Stimulated activated effector memory CD8-positive, alpha-beta T cell treated with anti-CD3 and anti-CD28 coated beads, Interleukin-12 subunit alpha, Interleukin-12 subunit beta, amount 100 ng/mL, for 72 hours (primary cell): ENCODE results near the gene SLC12A1.

Experiments used
- ATAC-seq: fragments of 150-1000 bp; cut with Tn5 transposase; 2 replicates; pipeline ENCODE4 v1.10.0; 2021
- DNase-seq, 2 donors: peaks; one replicate each; pipeline ENCODE4 v3.0.0; 2021 to 2022; ENCODE audit warnings: low spot score in 2 of 2
- H3K27ac Mint-ChIP-seq: one replicate; pipeline ENCODE4 v1.8.0; 2022; ENCODE audit warnings: mild to moderate bottlenecking, mixed read lengths
- H3K36me3 Mint-ChIP-seq: one replicate; pipeline ENCODE4 v1.8.0; 2022; ENCODE audit warnings: mild to moderate bottlenecking, mixed read lengths
- H3K4me1 Mint-ChIP-seq: one replicate; pipeline ENCODE4 v1.8.0; 2022; ENCODE audit warnings: mixed read lengths
- H3K4me3 Mint-ChIP-seq: one replicate; pipeline ENCODE4 v1.8.0; 2022; ENCODE audit warnings: mild to moderate bottlenecking, mixed read lengths
- H3K9me3 Mint-ChIP-seq: one replicate; pipeline ENCODE4 v1.8.0; 2022; ENCODE audit warnings: mixed read lengths

The SLC12A1 gene

DNA sequence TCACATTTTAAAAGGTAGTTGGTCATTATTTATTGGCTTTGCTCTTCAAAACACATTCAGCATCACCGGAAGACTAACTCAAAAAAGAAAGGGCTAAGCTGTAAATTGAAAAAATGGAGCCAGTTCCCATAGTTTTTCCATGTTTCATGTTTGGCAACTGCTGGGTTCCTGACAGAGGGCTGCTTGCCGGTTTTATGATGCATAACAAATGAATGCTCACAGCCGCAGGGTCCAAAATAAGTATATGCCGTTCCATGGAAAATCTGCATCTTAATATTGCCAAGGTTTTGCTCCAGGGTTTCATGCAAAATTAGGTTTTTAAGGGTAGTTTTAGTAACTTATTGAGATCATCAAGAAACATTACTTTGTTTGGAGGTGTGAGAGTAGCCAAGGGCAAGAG, 15.8 kb downstream of the SLC12A1 start:
- no peak for DNase-seq

DNA sequence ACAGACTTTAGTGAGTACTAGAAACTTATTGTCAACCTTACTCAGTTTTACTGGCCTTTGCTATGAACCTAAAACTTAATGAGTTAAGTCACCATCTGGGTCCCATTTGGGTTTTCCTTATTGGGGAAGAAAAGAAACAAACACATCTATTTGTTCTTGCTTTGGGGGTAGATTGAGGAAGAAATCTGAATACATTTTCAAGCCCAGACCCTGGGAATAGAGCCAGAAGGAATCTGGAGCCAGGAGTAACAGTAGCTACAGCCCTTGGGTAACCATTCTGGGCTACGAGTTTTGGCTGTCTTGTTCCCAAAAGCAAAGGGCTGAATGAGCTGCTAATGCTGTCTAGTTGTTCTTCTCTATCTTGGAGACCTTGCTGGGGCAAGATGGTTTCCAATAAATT, 16.5 kb downstream of the SLC12A1 start:
- Mint-ChIP-seq H3K36me3 (no peaks in the 10 kb centered on the region), H3K4me3 (no peak overlapping the region), H3K27ac (no peak overlapping the region), H3K4me1 (no peaks in the 10 kb centered on the region), H3K9me3 (no peaks in the 10 kb centered on the region)
- DNase-seq: no peak
- no peak for ATAC-seq

More for the DNA sequence above, 15.8 kb downstream of the SLC12A1 start:
- no peaks in the 10 kb centered on the region for H3K36me3 Mint-ChIP-seq
- no peaks in the 10 kb centered on the region for H3K9me3 Mint-ChIP-seq
- H3K4me3 Mint-ChIP-seq: no peak overlapping the region
- H3K4me1 Mint-ChIP-seq: no peaks in the 10 kb centered on the region
- ATAC-seq: no peak
- no peak overlapping the region for H3K27ac Mint-ChIP-seq

DNA sequence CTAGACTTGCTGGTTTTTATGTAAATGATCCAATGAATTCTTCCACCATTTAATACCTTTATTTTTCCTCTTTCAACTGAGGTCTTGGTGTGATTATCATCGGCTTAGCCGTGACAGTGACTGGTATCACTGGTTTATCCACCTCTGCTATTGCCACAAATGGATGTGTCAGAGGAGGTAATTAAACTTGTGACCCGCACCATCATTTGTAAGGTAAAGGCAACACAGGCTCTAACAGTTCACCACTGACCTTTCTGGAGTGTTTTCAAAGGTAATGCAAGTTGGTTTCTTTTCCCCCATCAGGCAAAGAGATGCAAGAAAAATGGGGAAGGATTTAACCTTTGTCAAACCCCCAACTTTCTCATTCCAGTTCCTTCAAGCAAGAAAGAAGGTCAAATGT, 19.7 kb downstream of the SLC12A1 start:
- ATAC-seq (no peak), DNase-seq (no peak)
- H3K4me3 Mint-ChIP-seq: no peak overlapping the region
- H3K4me1 Mint-ChIP-seq: no peaks in the 10 kb centered on the region
- no peaks in the 10 kb centered on the region for H3K36me3 Mint-ChIP-seq
- no peaks in the 10 kb centered on the region for H3K9me3 Mint-ChIP-seq
- H3K27ac Mint-ChIP-seq: no peak overlapping the region

DNA sequence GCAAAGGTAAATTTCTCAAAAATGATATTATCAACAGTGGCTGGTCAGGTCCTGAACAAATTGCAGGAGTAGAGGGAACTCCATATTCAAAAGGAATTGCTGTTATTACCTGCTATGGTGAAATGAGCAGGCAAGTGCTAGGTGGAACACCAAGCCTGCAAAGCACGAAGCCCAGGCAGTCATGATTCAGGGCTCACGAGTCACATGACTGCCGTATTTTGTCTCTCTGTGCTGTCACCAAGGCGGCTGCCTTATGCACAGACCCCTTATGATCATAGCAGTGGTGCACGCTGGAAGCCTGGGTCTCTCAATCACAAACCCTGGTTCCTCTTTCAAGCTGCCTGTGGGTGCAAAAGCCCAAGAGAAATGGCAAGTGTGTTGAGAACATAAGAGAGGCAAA, 24.4 kb downstream of the SLC12A1 start:
- H3K9me3 Mint-ChIP-seq: no peaks in the 10 kb centered on the region
- no peaks in the 10 kb centered on the region for H3K4me1 Mint-ChIP-seq
- no peak for DNase-seq
- H3K4me3 Mint-ChIP-seq: no peak overlapping the region
- ATAC-seq: no peak
- H3K27ac Mint-ChIP-seq: no peak overlapping the region
- no peaks in the 10 kb centered on the region for H3K36me3 Mint-ChIP-seq

DNA sequence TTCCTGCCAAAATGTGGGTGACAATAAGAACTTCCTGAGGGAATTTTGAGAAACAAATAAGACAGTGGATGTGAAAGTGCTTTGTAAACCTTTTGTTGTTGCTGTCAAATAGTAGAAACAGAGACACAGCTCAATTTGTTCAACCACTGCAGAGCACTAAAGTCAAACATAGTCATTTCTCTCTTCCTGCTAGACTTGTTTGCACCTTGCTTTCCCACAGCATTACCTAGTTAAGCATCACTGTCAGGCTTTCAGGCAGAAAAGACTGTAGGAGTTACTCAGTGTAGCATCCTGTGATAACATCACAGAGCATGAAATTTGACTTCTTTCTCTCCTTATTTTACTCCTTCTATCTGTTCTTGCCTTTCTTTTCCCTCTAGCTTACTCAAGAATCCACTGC, 27.1 kb downstream of the SLC12A1 start:
- DNase-seq: no peak
- Mint-ChIP-seq H3K27ac (no peak overlapping the region), H3K36me3 (no peaks in the 10 kb centered on the region), H3K4me1 (no peaks in the 10 kb centered on the region), H3K9me3 (no peaks in the 10 kb centered on the region), H3K4me3 (no peak overlapping the region)
- ATAC-seq: no peak

DNA sequence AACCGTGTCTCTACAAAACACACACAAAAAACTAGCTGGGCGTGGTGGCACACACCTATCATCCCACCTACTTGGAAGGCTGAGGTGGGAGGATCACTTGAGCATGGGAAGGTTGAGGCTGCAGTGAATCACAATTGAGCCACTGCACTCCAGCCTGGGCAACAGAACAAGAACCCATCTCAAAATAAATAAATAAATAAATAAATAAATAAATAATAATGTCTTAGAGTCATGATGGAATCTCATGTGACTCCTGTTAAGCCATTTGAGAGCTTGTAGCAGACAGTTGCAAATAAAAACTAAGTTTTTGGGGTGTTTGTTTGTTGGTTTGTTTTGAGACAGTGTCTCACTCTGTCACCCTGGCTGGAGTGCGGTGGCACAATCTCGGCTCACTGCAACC, 33.2 kb downstream of the SLC12A1 start:
- ATAC-seq: no peak
- H3K27ac Mint-ChIP-seq: no peak overlapping the region

DNA sequence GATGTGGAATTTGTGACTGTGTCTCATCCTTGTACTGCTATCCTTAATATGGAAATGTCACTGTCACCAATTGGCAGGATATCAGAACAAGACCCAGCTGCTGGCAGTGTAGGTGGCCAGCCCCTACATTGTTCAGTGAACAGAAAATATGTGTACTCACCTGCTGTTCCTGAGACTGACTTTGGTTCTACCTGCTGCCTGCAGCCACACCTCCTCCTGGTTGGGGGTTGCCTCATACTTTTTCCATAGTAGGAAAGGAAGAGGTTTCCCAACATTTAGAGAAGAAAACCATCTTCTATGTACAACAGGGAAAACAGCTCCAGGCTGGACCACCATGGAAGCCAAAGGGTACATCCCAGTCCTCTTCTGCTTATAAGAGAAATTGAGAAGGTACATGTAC, 35.9 kb downstream of the SLC12A1 start:
- Mint-ChIP-seq H3K9me3 (no peaks in the 10 kb centered on the region), H3K4me3 (no peak overlapping the region), H3K27ac (no peak overlapping the region), H3K36me3 (no peaks in the 10 kb centered on the region), H3K4me1 (no peaks in the 10 kb centered on the region)
- DNase-seq (no peak), ATAC-seq (no peak)

More for the DNA sequence above, 33.2 kb downstream of the SLC12A1 start:
- no peaks in the 10 kb centered on the region for H3K9me3 Mint-ChIP-seq
- no peaks in the 10 kb centered on the region for H3K4me1 Mint-ChIP-seq
- no peak for DNase-seq
- H3K36me3 Mint-ChIP-seq: no peaks in the 10 kb centered on the region
- H3K4me3 Mint-ChIP-seq: no peak overlapping the region

DNA sequence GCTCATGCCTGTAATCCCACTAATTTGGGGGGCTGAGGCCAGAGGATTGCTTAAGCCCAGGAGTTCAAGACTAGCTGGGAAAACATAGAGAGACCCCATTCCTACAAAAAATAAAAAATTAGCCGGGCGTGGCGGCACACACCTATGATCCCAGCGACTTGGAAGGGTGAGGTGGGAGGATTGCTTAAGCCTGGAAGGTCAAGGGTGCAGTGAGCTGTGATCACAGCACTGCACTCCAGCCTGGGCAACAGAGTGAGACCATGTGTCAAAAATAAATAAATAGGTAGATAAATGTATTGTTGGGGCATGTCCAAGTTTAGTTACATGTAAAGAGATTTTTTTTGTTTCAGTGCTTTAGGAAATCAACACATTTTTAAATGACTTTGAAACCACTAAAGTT, 36.4 kb downstream of the SLC12A1 start:
- Mint-ChIP-seq H3K36me3 (no peaks in the 10 kb centered on the region), H3K9me3 (no peaks in the 10 kb centered on the region), H3K4me1 (no peaks in the 10 kb centered on the region), H3K27ac (no peak overlapping the region), H3K4me3 (no peak overlapping the region)
- DNase-seq: no peak
- ATAC-seq: no peak

DNA sequence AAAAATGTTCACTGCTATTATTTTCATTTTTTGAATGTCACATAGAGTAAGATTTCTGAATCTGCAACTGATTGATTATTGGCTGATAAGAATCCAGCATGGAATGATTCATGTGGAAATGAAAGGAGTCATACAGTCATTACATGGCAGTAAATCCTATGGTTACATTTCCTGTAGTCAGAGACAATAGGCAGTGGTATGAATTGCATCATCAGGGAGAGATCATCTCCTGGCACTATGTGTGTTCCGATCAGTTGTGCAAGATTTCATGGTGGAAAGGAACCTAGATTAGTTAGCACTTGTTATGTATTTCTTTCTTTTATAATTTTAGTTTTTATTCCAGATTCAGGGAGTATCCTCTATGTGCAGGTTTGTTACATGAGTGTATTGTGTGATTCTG, 38.8 kb downstream of the SLC12A1 start:
- no peak overlapping the region for H3K4me3 Mint-ChIP-seq
- H3K4me1 Mint-ChIP-seq: no peaks in the 10 kb centered on the region
- ATAC-seq: no peak
- no peaks in the 10 kb centered on the region for H3K9me3 Mint-ChIP-seq
- H3K27ac Mint-ChIP-seq: no peak overlapping the region
- H3K36me3 Mint-ChIP-seq: no peaks in the 10 kb centered on the region
- no peak for DNase-seq

DNA sequence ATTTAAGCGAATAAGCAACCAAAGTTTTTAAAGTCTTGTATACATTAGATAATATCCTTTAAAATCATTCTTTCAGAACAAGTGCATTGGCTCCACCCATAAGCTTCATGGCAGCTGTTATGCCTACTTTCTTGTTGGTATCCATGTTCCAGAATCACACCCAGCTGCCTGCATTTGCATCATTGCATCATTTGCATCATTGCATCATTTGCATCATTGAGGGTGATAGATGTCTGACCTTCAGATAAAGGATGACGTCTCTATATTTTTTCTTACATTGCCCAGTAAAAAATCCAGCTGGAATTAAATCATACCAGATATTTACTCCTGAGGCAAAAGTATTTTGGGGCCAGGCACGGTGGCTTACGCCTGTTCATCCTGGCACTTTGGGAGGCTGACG, 42.3 kb downstream of the SLC12A1 start:
- DNase-seq: no peak
- Mint-ChIP-seq H3K4me1 (no peaks in the 10 kb centered on the region), H3K9me3 (no peaks in the 10 kb centered on the region), H3K27ac (no peak overlapping the region), H3K36me3 (no peaks in the 10 kb centered on the region), H3K4me3 (no peak overlapping the region)
- no peak for ATAC-seq

DNA sequence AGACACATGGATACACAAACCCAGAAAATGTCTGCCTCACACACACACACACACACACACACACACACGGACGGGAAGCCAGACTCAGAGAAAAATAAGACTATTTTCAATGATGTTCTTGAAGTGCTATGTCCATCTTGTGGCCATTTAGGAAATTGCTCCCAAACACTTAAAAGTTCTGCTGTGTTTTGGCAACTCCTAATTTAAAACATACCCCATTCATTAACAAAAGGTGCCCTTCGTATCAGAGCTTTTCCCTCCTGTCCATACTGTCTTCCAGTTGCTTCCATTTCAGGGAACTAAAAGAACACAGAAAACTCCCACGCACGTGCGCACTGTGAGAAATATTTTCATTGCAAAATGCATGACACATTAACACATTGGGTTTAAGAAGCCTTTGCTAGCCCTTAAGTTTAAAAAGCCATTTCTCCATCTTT, 44.6 kb downstream of the SLC12A1 start:
- Mint-ChIP-seq H3K4me3 (no peak overlapping the region), H3K4me1 (no peaks in the 10 kb centered on the region), H3K36me3 (no peaks in the 10 kb centered on the region), H3K9me3 (no peaks in the 10 kb centered on the region), H3K27ac (no peak overlapping the region)
- ATAC-seq (no peak), DNase-seq (no peak)

DNA sequence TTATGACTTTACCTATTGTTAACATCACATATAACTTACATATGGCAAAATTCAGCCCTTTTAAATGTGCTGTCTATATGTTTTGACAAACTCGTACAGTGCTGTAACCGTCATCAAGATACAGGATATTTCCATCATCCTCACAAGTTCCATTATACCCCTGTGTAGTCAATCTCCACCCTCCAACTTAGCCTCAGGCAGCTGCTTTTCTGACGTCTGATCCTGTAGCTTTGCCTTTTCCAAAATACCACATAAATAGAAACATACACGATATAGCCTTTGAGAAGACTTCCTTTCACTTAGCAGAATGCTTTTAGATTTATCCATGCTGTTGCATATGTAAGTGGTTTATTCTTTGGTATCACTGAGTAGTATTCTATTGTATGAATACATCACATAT, 47.1 kb downstream of the SLC12A1 start:
- no peak overlapping the region for H3K27ac Mint-ChIP-seq
- H3K9me3 Mint-ChIP-seq: no peaks in the 10 kb centered on the region
- no peaks in the 10 kb centered on the region for H3K4me1 Mint-ChIP-seq
- H3K4me3 Mint-ChIP-seq: no peak overlapping the region
- H3K36me3 Mint-ChIP-seq: no peaks in the 10 kb centered on the region
- no peak for DNase-seq
- no peak for ATAC-seq

DNA sequence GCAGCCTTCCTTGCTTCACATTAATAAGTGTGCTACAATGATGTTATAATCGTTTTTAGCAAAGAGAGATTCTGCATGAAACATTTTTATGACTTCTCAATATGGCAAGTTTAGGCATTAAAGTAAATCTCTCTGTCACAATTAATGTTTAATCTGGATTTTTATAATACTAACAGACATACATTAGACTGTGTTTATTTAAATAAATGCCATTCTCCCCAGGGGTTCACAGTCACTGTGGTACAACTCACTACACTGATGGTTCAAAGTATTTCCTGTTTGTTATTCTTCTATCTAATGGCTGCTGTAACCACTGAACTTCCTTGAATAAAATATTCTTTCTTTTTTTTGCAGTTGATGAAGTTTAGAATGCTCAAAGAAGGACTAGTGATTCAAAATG, 59.0 kb downstream of the SLC12A1 start:
- no peaks in the 10 kb centered on the region for H3K9me3 Mint-ChIP-seq
- no peaks in the 10 kb centered on the region for H3K4me1 Mint-ChIP-seq
- no peak overlapping the region for H3K4me3 Mint-ChIP-seq
- ATAC-seq (no peak), DNase-seq (no peak)
- H3K36me3 Mint-ChIP-seq: no peaks in the 10 kb centered on the region
- no peak overlapping the region for H3K27ac Mint-ChIP-seq

DNA sequence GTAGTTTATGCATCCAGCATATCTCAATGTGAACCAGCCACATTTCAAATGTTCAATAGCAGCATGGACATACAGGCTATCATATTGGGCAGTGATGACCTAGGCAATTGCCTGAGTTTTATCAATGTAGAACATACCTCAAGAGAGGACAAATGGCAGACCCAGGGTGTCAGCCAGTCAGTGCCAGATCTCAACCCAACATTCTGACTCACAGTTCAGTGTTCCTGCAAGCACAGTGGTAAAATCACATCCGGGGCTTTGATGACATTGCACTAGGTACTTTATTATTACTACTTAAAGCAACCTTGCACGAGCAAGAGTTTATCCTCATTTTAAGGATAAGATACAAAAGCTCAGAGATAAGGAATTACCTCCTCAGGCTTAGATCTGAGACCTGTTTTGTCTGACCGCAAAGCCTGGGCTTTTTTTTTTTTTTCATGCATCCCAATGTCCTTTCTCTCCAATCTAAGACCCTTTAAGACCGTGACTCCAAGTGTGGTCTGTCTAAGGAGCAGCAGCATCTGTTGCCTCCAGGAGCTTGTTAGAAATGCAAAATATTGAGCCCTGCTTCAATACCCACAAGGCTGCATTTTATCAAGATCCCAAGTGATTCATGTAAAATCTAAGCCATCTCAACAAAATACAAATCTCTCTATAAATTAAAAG, 60.1 kb downstream of the SLC12A1 start:
- ATAC-seq (no peak), DNase-seq (no peak)
- Mint-ChIP-seq H3K36me3 (no peaks in the 10 kb centered on the region), H3K9me3 (no peaks in the 10 kb centered on the region), H3K4me3 (no peak overlapping the region), H3K4me1 (no peaks in the 10 kb centered on the region), H3K27ac (no peak overlapping the region)

DNA sequence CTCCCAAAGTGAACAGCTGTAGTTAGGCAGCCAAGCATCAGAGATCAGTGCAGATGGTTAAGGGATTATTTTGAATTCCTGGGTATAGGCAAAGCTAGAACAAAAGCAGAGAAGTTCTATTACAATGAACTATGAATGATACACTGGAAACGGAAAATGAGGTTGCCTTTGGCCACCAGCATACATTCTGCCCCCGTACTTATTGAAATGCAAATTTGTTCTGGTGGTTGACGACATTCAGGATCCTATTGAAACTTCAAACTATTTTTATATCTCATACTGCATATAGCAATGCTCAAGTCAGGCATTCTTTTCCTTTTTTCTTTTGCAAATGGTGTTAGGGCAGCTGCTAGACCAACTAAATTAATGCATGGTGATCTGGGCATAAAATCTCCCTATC, 61.7 kb downstream of the SLC12A1 start:
- no peaks in the 10 kb centered on the region for H3K4me1 Mint-ChIP-seq
- ATAC-seq: no peak
- no peak overlapping the region for H3K4me3 Mint-ChIP-seq
- DNase-seq: no peak
- no peak overlapping the region for H3K27ac Mint-ChIP-seq
- no peaks in the 10 kb centered on the region for H3K9me3 Mint-ChIP-seq
- H3K36me3 Mint-ChIP-seq: no peaks in the 10 kb centered on the region

DNA sequence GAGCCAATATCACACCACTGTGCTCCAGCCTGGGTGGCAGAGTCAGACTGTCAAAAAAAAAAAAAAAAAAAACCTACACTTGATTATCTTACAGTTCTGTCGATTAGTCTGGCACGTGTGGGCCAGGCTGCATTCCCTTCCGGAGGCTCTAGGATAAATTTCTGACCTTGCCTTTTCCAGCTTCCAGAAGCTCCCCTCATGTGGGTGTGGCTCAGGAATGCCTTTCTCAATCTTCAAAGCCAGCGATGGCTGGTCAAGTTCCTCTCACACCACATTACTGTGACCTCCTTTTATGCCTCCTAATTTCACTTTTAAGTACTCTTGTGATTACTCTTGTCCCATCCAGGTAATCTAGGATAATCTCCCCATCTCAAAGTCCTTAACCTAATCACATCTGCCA, 66.9 kb downstream of the SLC12A1 start:
- no peak overlapping the region for H3K27ac Mint-ChIP-seq
- no peaks in the 10 kb centered on the region for H3K36me3 Mint-ChIP-seq
- H3K4me1 Mint-ChIP-seq: no peaks in the 10 kb centered on the region
- ATAC-seq (no peak), DNase-seq (no peak)
- no peak overlapping the region for H3K4me3 Mint-ChIP-seq
- H3K9me3 Mint-ChIP-seq: no peaks in the 10 kb centered on the region

DNA sequence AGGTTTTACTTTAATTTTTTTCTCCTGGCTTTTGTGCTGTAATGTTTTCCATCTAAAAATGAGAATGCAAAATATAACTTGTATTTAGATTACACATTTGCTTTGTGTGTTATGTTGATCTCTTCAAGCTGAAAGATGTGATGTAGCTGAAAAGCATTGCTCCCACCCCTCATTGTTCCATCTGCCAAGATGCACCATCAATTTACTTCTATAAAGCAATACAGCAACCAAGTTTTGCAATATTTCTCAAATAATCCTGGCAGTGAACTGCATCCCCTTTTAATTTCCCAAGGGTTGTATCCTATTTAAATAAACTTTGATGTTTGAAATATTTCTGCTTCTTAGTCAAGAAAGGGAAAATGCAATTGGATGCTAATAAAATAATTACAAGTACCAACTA, 72.6 kb downstream of the SLC12A1 start:
- H3K36me3 Mint-ChIP-seq: no peaks in the 10 kb centered on the region
- no peaks in the 10 kb centered on the region for H3K4me1 Mint-ChIP-seq
- no peak overlapping the region for H3K4me3 Mint-ChIP-seq
- no peak for ATAC-seq
- H3K27ac Mint-ChIP-seq: no peak overlapping the region
- no peak for DNase-seq
- H3K9me3 Mint-ChIP-seq: no peaks in the 10 kb centered on the region
